HepG2 (cell line): ENCODE data around the gene ZNF865. TPM values are rescaled to one million over a fixed set of nuclear protein-coding genes. Genes with fewer than 3 reads are reported as not detected.

Experiments
- ASH2L ChIP-seq: fragments of 300-600, 200-600 bp; sonication (generic); IDR thresholded peaks from 2 replicates; pipeline ENCODE4 v1.7.0; 2017; ENCODE audit warnings: low read depth, mild to moderate bottlenecking, moderate library complexity, mixed read lengths, low read length; ENCODE audit not compliant: insufficient read length
- ATF1 ChIP-seq: IDR thresholded peaks from 2 replicates; pipeline ENCODE4 v1.6.1; 2016; ENCODE audit warnings: mild to moderate bottlenecking, control low read depth
- HDAC1 ChIP-seq: sonication (generic); formaldehyde crosslinking; IDR thresholded peaks from 2 replicates; pipeline ENCODE4 v1.5.1; 2020; ENCODE audit warnings: mild to moderate bottlenecking, missing genetic modification reagents
- HMGA1 ChIP-seq: sonication (generic); formaldehyde crosslinking; conservative IDR thresholded peaks from 2 replicates; pipeline ENCODE4 v1.4.0; 2020; ENCODE audit warnings: missing genetic modification reagents
- IKZF4 ChIP-seq: sonication (generic); formaldehyde crosslinking; IDR thresholded peaks from 2 replicates; pipeline ENCODE4 v1.5.1; 2020; ENCODE audit warnings: borderline replicate concordance, mild to moderate bottlenecking, low read depth, missing genetic modification reagents; ENCODE audit errors: not compliant biosample characterization
- KAT8 ChIP-seq: IDR thresholded peaks from 2 replicates; pipeline ENCODE4 v1.6.1; 2016; ENCODE audit warnings: missing genetic modification reagents, missing compliant biosample characterization
- KLF12 ChIP-seq: sonication (generic); formaldehyde crosslinking; IDR thresholded peaks from 2 replicates; pipeline ENCODE4 v1.4.0; 2020; ENCODE audit warnings: missing genetic modification reagents, borderline replicate concordance
- MLLT10 ChIP-seq: sonication (generic); formaldehyde crosslinking; IDR thresholded peaks from 2 replicates; pipeline ENCODE4 v1.4.0; 2020; ENCODE audit warnings: missing genetic modification reagents
- NCOA2 ChIP-seq: sonication (generic); formaldehyde crosslinking; IDR thresholded peaks from 2 replicates; pipeline ENCODE4 v1.8.0; 2022; ENCODE audit warnings: inconsistent platforms
- RAD51 ChIP-seq: fragments of 450-650 bp; IDR thresholded peaks from 2 replicates; pipeline ENCODE4 v1.6.1; 2016; ENCODE audit warnings: borderline replicate concordance
- SMARCC2 ChIP-seq: fragments of 450-650 bp; IDR thresholded peaks from 2 replicates; pipeline ENCODE4 v1.6.1; 2017; ENCODE audit warnings: antibody characterized with exemption, mild to moderate bottlenecking
- ZNF484 ChIP-seq: sonication (generic); formaldehyde crosslinking; IDR thresholded peaks from 2 replicates; pipeline ENCODE4 v1.5.1; 2020; ENCODE audit warnings: mild to moderate bottlenecking, low read depth, missing genetic modification reagents, borderline replicate concordance
- polyA plus RNA-seq, 8 experiments: library from polyadenylated mRNA; depleted of rRNA in 3 of 8; stranded (reverse) in 7 of 8; unstranded in 1 of 8; fragments of >200 nt; fragmentation: Illumina TruSeq in 4 of 8; extraction: Trizol in 4 of 8; gene quantifications; 2 replicates each; pipeline versions ENCODE4 v1.2.1 to v1.2.3, GENCODE V29; 2011 to 2016; ENCODE audit warnings: low read depth in 4 of 8, missing spikeins in 1 of 8, mixed read lengths in 1 of 8; ENCODE audit not compliant: insufficient read depth in 1 of 8
- total RNA-seq, 5 experiments: library from RNA; depleted of rRNA; stranded (reverse); fragments of >200 nt; fragmentation: Illumina TruSeq; extraction: Trizol; gene quantifications; 2 replicates each; pipeline ENCODE4 v1.2.3, GENCODE V29; 2016; ENCODE audit warnings: low read depth in 1 of 5
- TF ChIP-seq, protein P1 (sequence below): sonication (generic); formaldehyde crosslinking; IDR thresholded peaks from 2 replicates; pipeline ENCODE4 v1.4.0; 2020; ENCODE audit warnings: mild to moderate bottlenecking, missing genetic modification reagents, borderline replicate concordance
- TF ChIP-seq, protein P2 (sequence below): sonication (generic); formaldehyde crosslinking; IDR thresholded peaks from 2 replicates; pipeline ENCODE4 v1.8.1; 2023; ENCODE audit warnings: mild to moderate bottlenecking, missing genetic modification reagents
- TF ChIP-seq, protein P3 (sequence below): sonication (generic); formaldehyde crosslinking; IDR thresholded peaks from 2 replicates; pipeline ENCODE4 v1.8.1; 2023; ENCODE audit warnings: mild to moderate bottlenecking, missing genetic modification reagents, borderline replicate concordance
- TF ChIP-seq, protein P4 (sequence below): sonication (generic); formaldehyde crosslinking; IDR thresholded peaks from 2 replicates; pipeline ENCODE4 v1.4.0; 2020; ENCODE audit warnings: missing genetic modification reagents, borderline replicate concordance
- TF ChIP-seq, protein P5 (sequence below): sonication (generic); formaldehyde crosslinking; IDR thresholded peaks from 2 replicates; pipeline ENCODE4 v1.4.0; 2020; ENCODE audit warnings: missing genetic modification reagents

The ZNF865 gene
- total and polyA plus RNA-seq, 2 of the 13 experiments (the other 11 are each of a cell fraction or from before 2014, with no cell fraction given), result 0.93 to 1.0 TPM

DNA sequence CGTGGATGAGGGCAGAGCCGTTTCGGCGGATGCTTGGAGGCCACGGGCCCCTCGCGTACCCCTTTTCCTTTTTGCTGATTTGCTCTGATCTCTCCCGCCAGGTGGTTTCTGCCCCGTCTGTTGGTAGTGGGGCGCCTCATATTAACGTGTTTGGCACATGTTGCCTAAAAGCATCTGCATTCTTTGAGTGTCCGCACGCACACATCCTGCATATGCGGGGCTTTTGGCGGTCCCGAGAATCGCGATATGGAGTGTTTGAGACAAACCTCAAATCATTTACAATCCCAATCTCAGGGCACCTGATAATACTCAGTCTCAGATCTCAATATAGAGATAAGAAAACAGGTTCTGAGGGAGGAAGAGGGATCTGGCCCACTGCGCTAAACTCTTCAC, 50.2 kb downstream of the ZNF865 start (continued):
- TF ChIP-seq, protein P1, sequence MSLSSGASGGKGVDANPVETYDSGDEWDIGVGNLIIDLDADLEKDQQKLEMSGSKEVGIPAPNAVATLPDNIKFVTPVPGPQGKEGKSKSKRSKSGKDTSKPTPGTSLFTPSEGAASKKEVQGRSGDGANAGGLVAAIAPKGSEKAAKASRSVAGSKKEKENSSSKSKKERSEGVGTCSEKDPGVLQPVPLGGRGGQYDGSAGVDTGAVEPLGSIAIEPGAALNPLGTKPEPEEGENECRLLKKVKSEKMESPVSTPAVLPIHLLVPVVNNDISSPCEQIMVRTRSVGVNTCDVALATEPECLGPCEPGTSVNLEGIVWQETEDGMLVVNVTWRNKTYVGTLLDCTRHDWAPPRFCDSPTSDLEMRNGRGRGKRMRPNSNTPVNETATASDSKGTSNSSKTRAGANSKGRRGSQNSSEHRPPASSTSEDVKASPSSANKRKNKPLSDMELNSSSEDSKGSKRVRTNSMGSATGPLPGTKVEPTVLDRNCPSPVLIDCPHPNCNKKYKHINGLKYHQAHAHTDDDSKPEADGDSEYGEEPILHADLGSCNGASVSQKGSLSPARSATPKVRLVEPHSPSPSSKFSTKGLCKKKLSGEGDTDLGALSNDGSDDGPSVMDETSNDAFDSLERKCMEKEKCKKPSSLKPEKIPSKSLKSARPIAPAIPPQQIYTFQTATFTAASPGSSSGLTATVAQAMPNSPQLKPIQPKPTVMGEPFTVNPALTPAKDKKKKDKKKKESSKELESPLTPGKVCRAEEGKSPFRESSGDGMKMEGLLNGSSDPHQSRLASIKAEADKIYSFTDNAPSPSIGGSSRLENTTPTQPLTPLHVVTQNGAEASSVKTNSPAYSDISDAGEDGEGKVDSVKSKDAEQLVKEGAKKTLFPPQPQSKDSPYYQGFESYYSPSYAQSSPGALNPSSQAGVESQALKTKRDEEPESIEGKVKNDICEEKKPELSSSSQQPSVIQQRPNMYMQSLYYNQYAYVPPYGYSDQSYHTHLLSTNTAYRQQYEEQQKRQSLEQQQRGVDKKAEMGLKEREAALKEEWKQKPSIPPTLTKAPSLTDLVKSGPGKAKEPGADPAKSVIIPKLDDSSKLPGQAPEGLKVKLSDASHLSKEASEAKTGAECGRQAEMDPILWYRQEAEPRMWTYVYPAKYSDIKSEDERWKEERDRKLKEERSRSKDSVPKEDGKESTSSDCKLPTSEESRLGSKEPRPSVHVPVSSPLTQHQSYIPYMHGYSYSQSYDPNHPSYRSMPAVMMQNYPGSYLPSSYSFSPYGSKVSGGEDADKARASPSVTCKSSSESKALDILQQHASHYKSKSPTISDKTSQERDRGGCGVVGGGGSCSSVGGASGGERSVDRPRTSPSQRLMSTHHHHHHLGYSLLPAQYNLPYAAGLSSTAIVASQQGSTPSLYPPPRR (CRISPR knock-in tag), result no peak
- TF ChIP-seq HDAC1 (CRISPR knock-in tag) (no peak), HMGA1 (no peak), RAD51 (no peak), KLF12 (no peak), ATF1 (no peak), MLLT10 (CRISPR knock-in tag) (peak; percentile 78; the same call in 1 of the 2 replicates), NCOA2 (CRISPR knock-in tag) (0 out of 2 replicates have a peak, but pooled peaks have one; percentile 4), ZNF484 (CRISPR knock-in tag) (no peak), IKZF4 (CRISPR knock-in tag) (no peak), KAT8 (CRISPR knock-in tag) (peak; percentile 25; the same call in 1 of the 2 replicates), ASH2L (peak; percentile 58), SMARCC2 (no peak)
- TF ChIP-seq, protein P2, sequence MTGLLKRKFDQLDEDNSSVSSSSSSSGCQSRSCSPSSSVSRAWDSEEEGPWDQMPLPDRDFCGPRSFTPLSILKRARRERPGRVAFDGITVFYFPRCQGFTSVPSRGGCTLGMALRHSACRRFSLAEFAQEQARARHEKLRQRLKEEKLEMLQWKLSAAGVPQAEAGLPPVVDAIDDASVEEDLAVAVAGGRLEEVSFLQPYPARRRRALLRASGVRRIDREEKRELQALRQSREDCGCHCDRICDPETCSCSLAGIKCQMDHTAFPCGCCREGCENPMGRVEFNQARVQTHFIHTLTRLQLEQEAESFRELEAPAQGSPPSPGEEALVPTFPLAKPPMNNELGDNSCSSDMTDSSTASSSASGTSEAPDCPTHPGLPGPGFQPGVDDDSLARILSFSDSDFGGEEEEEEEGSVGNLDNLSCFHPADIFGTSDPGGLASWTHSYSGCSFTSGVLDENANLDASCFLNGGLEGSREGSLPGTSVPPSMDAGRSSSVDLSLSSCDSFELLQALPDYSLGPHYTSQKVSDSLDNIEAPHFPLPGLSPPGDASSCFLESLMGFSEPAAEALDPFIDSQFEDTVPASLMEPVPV (CRISPR knock-in tag), result no peak
- TF ChIP-seq, protein P3, sequence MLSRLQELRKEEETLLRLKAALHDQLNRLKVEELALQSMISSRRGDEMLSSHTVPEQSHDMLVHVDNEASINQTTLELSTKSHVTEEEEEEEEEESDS (CRISPR knock-in tag), result no peak
- TF ChIP-seq, protein P4, sequence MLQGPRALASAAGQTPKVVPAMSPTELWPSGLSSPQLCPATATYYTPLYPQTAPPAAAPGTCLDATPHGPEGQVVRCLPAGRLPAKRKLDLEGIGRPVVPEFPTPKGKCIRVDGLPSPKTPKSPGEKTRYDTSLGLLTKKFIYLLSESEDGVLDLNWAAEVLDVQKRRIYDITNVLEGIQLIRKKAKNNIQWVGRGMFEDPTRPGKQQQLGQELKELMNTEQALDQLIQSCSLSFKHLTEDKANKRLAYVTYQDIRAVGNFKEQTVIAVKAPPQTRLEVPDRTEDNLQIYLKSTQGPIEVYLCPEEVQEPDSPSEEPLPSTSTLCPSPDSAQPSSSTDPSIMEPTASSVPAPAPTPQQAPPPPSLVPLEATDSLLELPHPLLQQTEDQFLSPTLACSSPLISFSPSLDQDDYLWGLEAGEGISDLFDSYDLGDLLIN (CRISPR knock-in tag), result no peak
- TF ChIP-seq, protein P5, sequence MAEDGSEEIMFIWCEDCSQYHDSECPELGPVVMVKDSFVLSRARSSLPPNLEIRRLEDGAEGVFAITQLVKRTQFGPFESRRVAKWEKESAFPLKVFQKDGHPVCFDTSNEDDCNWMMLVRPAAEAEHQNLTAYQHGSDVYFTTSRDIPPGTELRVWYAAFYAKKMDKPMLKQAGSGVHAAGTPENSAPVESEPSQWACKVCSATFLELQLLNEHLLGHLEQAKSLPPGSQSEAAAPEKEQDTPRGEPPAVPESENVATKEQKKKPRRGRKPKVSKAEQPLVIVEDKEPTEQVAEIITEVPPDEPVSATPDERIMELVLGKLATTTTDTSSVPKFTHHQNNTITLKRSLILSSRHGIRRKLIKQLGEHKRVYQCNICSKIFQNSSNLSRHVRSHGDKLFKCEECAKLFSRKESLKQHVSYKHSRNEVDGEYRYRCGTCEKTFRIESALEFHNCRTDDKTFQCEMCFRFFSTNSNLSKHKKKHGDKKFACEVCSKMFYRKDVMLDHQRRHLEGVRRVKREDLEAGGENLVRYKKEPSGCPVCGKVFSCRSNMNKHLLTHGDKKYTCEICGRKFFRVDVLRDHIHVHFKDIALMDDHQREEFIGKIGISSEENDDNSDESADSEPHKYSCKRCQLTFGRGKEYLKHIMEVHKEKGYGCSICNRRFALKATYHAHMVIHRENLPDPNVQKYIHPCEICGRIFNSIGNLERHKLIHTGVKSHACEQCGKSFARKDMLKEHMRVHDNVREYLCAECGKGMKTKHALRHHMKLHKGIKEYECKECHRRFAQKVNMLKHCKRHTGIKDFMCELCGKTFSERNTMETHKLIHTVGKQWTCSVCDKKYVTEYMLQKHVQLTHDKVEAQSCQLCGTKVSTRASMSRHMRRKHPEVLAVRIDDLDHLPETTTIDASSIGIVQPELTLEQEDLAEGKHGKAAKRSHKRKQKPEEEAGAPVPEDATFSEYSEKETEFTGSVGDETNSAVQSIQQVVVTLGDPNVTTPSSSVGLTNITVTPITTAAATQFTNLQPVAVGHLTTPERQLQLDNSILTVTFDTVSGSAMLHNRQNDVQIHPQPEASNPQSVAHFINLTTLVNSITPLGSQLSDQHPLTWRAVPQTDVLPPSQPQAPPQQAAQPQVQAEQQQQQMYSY (CRISPR knock-in tag), result no peak
